ENCODE data around the gene DOCK9.

DOCK9 gene

DNA sequence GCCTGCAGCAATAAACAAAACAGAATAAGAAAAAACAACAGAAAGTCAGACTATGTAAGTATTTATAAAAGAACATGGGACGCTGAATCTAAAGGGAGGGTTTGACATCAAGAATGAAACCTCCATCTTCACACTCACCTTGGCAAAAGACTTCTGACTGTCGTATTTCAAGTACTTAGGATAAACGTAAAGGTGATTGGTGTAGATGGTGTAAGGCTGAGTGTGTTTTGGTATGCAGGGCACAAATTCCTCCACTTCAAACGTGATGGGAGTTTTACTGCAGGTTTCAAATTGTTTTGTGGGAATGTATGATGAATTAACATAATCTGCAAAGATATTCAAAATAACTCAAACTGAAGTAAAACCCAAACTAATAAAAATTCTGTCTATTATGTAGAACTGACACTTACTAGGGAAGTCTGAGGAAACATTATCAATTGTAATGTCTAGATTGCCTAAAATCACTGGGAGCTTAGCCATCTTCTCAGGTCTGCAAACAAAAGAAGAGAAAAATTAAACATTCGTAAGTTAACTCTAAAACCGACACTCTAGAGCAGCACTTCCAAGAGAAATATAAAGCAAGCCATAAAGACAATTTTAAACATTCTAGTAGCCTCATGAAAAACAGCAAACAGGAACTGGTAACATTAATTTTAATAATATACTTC lies 89.5 kb downstream of the DOCK9 start:
- no peak for DNase-seq (ENCODE audit: low read depth)

GRCh38 chr13:98886587-98887230 lies 91.2 kb downstream of the DOCK9 start:
- DNase-seq (ENCODE audit: low read depth) = no peak

GRCh38 chr13:98885600-98885999 lies 92.3 kb downstream of the DOCK9 start:
- no peak for DNase-seq (ENCODE audit: low read depth)

- no peak for DNase-seq (ENCODE audit: low read depth)
Measured at GRCh38 chr13:98883998-98884397, 93.9 kb downstream of the DOCK9 start.

- DNase-seq (ENCODE audit: low read depth) = no peak
Measured at GRCh38 chr13:98881390-98881789, 96.5 kb downstream of the DOCK9 start.

DNA sequence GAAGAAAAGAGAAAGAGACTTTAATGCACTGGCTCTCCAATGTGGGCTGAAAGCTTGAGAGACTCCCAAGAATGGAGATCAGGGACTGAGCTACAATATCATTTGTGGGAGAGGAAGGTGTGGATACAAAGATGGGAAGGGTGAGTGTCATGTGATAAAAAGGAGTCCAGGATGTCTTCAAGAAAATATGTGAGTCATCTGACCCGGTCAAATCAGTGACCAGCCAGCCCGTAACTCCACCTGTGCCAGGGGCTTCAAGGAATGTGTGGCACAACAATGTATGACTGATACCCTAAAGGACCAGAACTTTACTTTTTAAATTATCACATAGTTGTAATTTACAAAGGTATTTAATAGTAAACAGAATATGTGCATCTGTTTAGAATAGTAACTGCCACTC lies 97.2 kb downstream of the DOCK9 start:
- DNase-seq (ENCODE audit: low read depth) = peak; percentile 10

DNA sequence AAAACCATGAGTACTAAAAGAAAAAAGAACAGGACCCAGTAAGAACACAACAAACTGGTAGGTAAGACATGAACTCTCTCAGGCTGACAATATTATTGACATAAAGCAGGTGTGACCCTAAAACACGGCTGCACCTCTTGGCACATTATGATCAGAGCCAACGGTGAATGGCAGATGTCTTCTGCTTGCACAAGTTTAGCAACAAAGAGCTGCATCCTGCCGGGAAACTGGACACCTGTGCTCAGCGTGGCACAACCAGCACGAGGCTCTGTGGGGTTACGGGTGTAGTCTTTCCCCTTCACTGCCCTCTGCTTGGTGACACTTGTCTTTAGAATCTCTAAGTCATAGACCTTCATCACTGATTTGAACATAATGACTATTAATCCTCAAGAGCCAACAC lies 97.9 kb downstream of the DOCK9 start:
- no peak for DNase-seq (ENCODE audit: low read depth)

GRCh38 chr13:98879127-98879520 lies 98.7 kb downstream of the DOCK9 start:
- DNase-seq (ENCODE audit: low read depth) = no peak

DNA sequence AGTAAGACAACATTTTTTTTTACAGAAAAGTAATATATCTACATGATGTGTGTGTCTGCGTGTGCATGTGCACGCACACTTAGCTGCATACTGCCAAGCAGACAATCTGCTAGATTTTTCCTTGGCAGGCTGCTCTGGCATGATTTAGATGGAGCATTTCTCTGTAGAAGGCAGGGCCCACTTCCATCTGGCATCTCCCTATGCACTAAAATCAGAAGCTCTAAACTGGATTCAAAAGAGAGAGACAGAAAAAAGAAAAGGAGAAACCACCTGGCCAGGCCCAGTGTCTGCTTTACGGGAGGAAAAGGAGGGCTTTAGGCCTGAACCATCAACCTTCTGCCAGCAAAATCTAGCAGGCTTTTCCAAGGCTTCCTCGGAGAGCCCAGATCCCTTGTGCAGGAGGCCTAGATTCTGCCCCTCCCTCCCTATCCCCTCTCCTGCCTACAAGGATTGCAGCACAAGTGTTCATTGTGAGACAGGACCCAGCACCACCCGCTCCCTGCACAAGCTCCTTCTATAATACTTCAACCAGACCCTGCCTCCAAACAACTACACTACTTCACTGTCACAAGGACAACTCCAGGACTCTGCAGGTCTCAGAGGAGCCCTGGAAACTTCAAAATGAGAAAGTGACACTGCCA lies 99.3 kb downstream of the DOCK9 start:
- DNase-seq (ENCODE audit: low read depth) = no peak

GRCh38 chr13:98877936-98878335 lies 99.9 kb downstream of the DOCK9 start:
- DNase-seq (ENCODE audit: low read depth) = no peak

DNA sequence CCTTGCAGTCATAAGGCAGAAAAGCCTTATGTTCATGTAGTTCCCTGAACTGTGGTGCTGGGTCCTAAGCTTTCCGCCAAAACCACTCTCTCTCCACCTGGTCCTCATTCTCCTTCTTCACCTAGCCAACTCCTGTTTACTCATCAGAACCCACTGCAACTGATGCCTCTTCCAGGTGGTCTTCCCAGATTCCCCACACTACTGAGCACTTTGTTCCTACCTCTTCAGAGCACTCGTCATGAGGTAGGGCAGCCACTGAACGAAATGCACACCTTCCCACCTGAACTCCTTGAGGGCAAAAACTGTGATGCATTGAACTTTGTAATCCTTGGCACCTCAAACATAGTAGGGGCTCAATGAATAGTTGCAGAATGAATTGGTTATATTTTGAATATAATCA lies 100.4 kb downstream of the DOCK9 start:
- DNase-seq (ENCODE audit: low read depth) = no peak

DNA sequence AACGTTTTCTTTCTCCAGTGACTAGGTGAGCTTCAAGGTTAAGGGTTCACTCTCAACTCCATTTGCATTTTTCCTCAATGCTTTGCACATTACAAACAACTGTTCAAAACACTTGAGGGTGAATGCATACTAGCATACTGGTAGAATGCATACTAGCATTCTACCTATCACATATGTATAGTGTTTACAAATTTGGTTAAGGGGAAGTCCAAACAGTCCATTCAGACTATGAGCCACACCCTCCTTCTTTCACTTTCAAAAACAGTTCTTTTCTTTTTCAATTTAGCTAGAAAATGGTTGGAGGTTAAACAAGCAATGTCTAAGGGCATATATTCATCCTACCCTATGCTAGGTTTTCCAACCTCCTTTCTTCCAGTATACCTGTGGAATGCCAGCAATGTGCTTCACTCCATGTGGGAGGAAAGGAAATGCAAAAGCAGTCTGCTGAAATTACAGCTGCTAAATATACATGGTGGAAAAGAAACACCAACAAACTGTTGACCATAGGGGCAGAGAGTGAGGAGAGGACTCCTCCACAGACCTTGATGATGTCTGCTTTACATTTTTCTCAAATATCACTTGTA lies 102.6 kb downstream of the DOCK9 start:
- DNase-seq (ENCODE audit: low read depth) = no peak

GRCh38 chr13:98874029-98874397 lies 103.9 kb downstream of the DOCK9 start:
- no peak for DNase-seq (ENCODE audit: low read depth)

GRCh38 chr13:98873377-98874028 lies 104.4 kb downstream of the DOCK9 start:
- DNase-seq (ENCODE audit: low read depth) = no peak

- DNase-seq (ENCODE audit: low read depth) = no peak
Measured at GRCh38 chr13:98871727-98872126, 106.1 kb downstream of the DOCK9 start.

DNA sequence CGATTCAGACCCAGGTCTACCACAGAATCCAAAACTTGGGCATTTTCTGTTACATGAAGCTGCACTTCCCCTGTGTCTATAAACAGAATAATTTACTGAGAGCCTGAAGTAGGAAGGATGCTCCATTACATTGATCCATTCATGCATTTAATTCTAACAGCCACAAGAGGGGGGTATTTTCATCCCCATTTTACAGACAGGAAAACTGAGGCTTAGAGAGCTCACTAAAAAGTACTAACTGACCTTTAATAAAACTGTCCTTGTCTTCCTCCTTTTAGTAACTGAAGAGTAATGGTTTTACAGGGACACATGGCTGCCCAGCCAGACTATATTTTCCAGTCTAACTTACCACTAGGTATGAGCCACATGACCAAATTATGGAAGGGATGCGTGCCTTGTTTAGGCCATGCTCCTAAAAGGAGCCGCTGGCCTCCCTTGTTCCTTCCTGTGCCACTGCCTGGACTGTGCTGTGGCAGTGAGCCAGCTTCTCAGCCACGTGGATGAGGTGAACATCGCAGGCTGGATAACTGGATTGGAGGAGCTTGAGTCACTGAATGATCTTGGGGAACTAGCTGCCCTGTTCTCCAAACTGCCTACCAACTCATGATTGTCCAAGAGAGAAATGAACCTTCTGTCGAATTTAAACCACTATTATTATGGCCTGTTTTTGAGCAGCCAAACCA lies 108.3 kb downstream of the DOCK9 start:
- peak; percentile 29 for DNase-seq (ENCODE audit: low read depth)

GRCh38 chr13:98868932-98869331 lies 108.9 kb downstream of the DOCK9 start:
- no peak for DNase-seq (ENCODE audit: low read depth)

GRCh38 chr13:98866882-98867281 lies 111.0 kb downstream of the DOCK9 start:
- peak; percentile 19 for DNase-seq (ENCODE audit: low read depth)

- DNase-seq (ENCODE audit: low read depth) = no peak
Measured at GRCh38 chr13:98860491-98860890, 117.4 kb downstream of the DOCK9 start.

DNA sequence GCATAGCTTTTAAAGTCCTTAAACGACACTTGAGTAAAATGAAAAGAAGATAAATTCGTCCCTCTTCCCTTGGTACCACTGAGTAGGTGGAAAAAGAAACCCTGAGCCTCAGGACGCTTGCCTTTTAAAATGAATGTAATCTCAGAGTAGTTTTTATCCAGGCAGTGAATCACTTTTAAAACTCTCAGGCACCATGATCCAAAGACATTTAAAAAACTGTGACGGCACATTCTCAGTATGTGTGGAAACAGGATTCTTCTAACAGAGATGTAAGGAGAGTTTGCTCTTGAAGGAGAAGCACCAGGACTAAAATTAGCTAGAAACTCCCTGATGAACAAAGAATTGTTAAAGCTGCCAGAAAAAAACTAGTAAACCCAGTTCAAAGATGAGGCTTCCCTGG lies 119.7 kb downstream of the DOCK9 start:
- no peak for DNase-seq (ENCODE audit: low read depth)

GRCh38 chr13:98856983-98857382 lies 120.9 kb downstream of the DOCK9 start:
- no peak for DNase-seq (ENCODE audit: low read depth)

GRCh38 chr13:98854448-98854847 lies 123.4 kb downstream of the DOCK9 start:
- no peak for DNase-seq (ENCODE audit: low read depth)

All from ELR (cell line).